ENCODE measurements around the gene MUS81.

- TF ChIP-seq, protein P1, sequence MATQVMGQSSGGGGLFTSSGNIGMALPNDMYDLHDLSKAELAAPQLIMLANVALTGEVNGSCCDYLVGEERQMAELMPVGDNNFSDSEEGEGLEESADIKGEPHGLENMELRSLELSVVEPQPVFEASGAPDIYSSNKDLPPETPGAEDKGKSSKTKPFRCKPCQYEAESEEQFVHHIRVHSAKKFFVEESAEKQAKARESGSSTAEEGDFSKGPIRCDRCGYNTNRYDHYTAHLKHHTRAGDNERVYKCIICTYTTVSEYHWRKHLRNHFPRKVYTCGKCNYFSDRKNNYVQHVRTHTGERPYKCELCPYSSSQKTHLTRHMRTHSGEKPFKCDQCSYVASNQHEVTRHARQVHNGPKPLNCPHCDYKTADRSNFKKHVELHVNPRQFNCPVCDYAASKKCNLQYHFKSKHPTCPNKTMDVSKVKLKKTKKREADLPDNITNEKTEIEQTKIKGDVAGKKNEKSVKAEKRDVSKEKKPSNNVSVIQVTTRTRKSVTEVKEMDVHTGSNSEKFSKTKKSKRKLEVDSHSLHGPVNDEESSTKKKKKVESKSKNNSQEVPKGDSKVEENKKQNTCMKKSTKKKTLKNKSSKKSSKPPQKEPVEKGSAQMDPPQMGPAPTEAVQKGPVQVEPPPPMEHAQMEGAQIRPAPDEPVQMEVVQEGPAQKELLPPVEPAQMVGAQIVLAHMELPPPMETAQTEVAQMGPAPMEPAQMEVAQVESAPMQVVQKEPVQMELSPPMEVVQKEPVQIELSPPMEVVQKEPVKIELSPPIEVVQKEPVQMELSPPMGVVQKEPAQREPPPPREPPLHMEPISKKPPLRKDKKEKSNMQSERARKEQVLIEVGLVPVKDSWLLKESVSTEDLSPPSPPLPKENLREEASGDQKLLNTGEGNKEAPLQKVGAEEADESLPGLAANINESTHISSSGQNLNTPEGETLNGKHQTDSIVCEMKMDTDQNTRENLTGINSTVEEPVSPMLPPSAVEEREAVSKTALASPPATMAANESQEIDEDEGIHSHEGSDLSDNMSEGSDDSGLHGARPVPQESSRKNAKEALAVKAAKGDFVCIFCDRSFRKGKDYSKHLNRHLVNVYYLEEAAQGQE (IDR thresholded peaks at IDR 0.05; ENCODE audit: insufficient replicate concordance, low read depth) = no peak
- no peak for TF ChIP-seq CTCF (IDR thresholded peaks at IDR 0.05; ENCODE audit: insufficient read depth, low read length)
- no peak for TF ChIP-seq GABPA (IDR thresholded peaks at IDR 0.05; ENCODE audit: low read depth)
Measured at GRCh38 chr11:65863889-65864705, 3.9 kb downstream of the MUS81 start.

Measured in HL-60 (cell line).